Activated CD4-positive, alpha-beta T cell treated with anti-CD3 and anti-CD28 coated beads, Interleukin-2, amount 50 U/mL, for 16 hours (primary cell): ENCODE measurements around the gene DLL3.

ENCODE experiments used
- DNase-seq: peaks from one replicate; pipeline ENCODE4 v3.0.0-alpha.2; 2020

DLL3 gene

GRCh38 chr19:39483141-39483540 is 15.6 kb upstream of the DLL3 start:
- no peak for DNase-seq

GRCh38 chr19:39489756-39490155 is 9.0 kb upstream of the DLL3 start:
- no peak for DNase-seq

GRCh38 chr19:39492225-39492624 is 6.5 kb upstream of the DLL3 start:
- no peak for DNase-seq

- DNase-seq: no peak
These were observed 6.0 kb upstream of the DLL3 start for GRCh38 chr19:39492788-39493187.

GRCh38 chr19:39494661-39495060 is 4.1 kb upstream of the DLL3 start:
- DNase-seq: no peak

- DNase-seq: no peak
These were observed 2.7 kb upstream of the DLL3 start for GRCh38 chr19:39496063-39496462.

- no peak for DNase-seq
These were observed 1.1 kb upstream of the DLL3 start for GRCh38 chr19:39497701-39497995.

GRCh38 chr19:39497996-39498797 is 550 bp upstream of the DLL3 start:
- DNase-seq: no peak

- no peak for DNase-seq
These were observed 1.2 kb downstream of the DLL3 start for GRCh38 chr19:39499932-39500331.

GRCh38 chr19:39500543-39500942 is 1.8 kb downstream of the DLL3 start:
- DNase-seq: no peak

GRCh38 chr19:39501340-39501739 is 2.6 kb downstream of the DLL3 start:
- DNase-seq: no peak

- DNase-seq: peak; percentile 78
These were observed 4.1 kb downstream of the DLL3 start for GRCh38 chr19:39502640-39503417.

- no peak for DNase-seq
These were observed 7.8 kb downstream of the DLL3 start for GRCh38 chr19:39506598-39506943.

GRCh38 chr19:39506944-39507714 is 8.4 kb downstream of the DLL3 start:
- DNase-seq: peak; percentile 67

GRCh38 chr19:39507715-39508364 is 9.1 kb downstream of the DLL3 start:
- no peak for DNase-seq

- DNase-seq: no peak
These were observed 9.9 kb downstream of the DLL3 start for GRCh38 chr19:39508629-39509028.

- no peak for DNase-seq
These were observed 10.5 kb downstream of the DLL3 start for GRCh38 chr19:39509233-39509632.

GRCh38 chr19:39512988-39513387 is 14.2 kb downstream of the DLL3 start:
- no peak for DNase-seq

GRCh38 chr19:39514840-39515550 is 16.2 kb downstream of the DLL3 start, which contains the start of gene SELENOV:
SELENOV (plus strand) TSS chr19:39515139; CDS start chr19:39515213, 74 bp downstream.
- DNase-seq: no peak

GRCh38 chr19:39515551-39516191 is 16.9 kb downstream of the DLL3 start:
- DNase-seq: no peak

- no peak for DNase-seq
These were observed 17.5 kb downstream of the DLL3 start for GRCh38 chr19:39516270-39516669.

GRCh38 chr19:39517432-39517831 is 18.7 kb downstream of the DLL3 start:
- no peak for DNase-seq
